Fibroblast of pulmonary artery (primary cell): ENCODE results near the gene KLHL6.

Experiments used
- DNase-seq: peaks from one replicate; pipeline ENCODE4 v3.0.0-alpha.2; 2010; ENCODE audit warnings: low read depth
- H3K4me3 ChIP-seq: replicated peaks from 2 replicates; pipeline ENCODE4 v1.5.1; 2011; ENCODE audit warnings: low read depth, mild to moderate bottlenecking, control low read depth, low read length, moderate library complexity
- CTCF ChIP-seq: IDR thresholded peaks from 2 replicates; pipeline ENCODE4 v1.5.1; 2011; ENCODE audit warnings: mild to moderate bottlenecking, control low read depth, low read length, inconsistent platforms; ENCODE audit errors: missing control alignments

KLHL6 gene

GRCh38 chr3:183449391-183449790, 106.1 kb downstream of the KLHL6 start:
- H3K4me3 ChIP-seq: no peak overlapping the region
- peak; percentile 22 for TF ChIP-seq CTCF
- DNase-seq: peak; percentile 38

DNA sequence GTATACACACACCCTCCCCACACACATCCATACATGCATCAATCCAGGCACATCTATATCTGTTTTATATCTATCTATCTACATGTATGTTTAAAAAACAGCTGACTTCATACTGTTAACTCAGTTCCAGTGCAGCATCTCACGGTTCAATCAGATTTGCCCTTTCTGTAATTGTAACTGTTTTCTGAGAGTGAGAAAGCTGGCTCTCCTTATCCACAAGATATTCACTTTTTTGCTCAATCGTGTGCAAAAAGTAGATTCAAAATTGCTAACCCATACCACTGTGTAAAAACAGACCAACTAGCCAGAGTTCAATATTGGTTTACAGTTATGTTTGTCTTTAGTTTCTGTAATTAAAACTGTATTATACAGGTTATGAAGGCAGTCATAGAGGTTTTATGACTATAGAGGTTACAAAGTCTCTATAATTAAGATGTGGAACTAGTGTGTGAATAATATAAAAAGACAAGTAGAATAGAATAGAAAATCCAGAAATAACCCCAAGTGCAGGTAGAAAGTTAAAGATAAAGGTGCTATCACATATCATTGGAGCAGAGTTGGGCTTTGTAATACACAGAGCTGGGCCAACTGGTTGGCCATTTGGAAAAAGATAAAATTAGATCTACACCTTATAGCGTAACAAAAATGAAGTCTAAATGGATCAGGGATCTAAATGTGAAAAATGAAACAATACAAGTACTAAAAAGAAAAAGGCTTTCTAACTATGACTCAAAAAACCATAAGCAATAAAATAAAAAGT, 107.0 kb downstream of the KLHL6 start:
- TF ChIP-seq CTCF: no peak
- no peak for DNase-seq
- peak overlapping the region; percentile 93 for H3K4me3 ChIP-seq

DNA sequence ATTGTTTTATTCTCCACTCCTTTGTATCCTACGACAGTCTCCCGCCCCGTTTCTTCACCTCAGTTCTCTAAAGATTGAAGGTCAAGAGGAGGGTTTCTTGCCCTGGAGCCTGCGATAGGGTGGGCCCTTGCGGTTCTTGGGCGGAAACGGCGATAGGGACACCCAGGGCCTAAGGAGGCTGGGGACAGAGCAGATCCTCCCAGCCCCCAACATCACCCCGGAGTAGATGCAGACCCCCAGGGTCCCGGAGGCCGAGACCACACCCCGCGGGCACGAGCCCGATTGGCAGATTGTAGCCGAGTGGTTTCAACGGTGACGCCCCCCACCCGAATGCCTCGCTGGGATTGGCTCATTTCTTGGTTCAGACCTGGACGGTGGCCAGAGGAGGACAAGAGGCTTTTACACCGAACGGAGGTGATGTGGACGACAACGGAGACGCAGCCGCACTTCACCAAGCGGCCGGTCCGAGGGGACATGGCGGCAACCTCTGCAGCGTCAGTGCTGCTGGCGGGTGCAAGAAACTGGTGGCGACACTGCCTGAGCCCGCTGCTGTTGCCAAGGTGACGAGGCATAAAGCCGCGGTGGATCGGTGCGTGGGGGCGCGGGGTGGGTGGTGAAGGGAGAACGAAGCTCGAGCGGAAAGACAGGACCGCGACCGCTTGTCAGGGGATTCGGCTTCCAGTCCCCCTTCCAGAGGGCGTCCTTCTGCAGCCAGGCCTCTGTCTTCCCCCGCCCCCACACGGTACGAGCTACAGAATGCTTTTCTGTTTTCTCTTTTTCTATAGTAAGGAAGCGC, 108.1 kb downstream of the KLHL6 start:
- peak overlapping the region; percentile 93 for H3K4me3 ChIP-seq
- DNase-seq: peak; percentile 85
- no peak for TF ChIP-seq CTCF

DNA sequence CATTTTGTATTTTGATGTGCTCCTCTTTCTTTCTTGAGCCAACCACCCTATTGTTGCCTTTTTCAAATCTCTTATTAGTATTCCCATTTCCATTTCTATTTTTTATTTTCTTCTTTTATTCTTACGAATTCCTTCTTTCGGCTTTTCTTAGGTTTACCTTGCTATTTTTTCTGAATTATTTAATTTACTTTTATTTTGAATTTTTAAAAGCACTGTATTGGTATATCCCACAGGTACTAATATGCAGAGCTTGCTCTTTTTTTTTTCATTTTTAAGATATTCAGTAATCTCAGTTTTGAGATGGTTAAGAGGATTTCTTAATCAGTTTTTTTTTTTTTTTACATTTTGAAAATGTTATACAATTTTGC, 108.7 kb downstream of the KLHL6 start:
- no peak for DNase-seq
- TF ChIP-seq CTCF: no peak
- H3K4me3 ChIP-seq: peak overlapping the region; percentile 93

GRCh38 chr3:183444748-183445147, 110.8 kb downstream of the KLHL6 start:
- TF ChIP-seq CTCF: no peak

GRCh38 chr3:183443395-183444385, 111.8 kb downstream of the KLHL6 start:
- no peak for DNase-seq
- H3K4me3 ChIP-seq: no peak overlapping the region
- no peak for TF ChIP-seq CTCF

More at GRCh38 chr3:183444748-183445147, 110.8 kb downstream of the KLHL6 start:
- no peak for DNase-seq
- H3K4me3 ChIP-seq: no peak overlapping the region
